GM20000 (cell line): ENCODE measurements around the gene CEP104.

Experiments used
- DNase-seq: peaks from one replicate; pipeline ENCODE4 v3.0.0; 2012; ENCODE audit warnings: low spot score
- TF ChIP-seq, protein P1 (sequence below): IDR thresholded peaks from 2 replicates; pipeline ENCODE4 v1.5.1; 2012; ENCODE audit warnings: mild to moderate bottlenecking, control low read depth; ENCODE audit errors: extremely low read depth, missing control alignments

CEP104 gene

GRCh38 chr1:3898994-3899753 is 42.2 kb upstream of the CEP104 start:
- TF ChIP-seq, protein P1, sequence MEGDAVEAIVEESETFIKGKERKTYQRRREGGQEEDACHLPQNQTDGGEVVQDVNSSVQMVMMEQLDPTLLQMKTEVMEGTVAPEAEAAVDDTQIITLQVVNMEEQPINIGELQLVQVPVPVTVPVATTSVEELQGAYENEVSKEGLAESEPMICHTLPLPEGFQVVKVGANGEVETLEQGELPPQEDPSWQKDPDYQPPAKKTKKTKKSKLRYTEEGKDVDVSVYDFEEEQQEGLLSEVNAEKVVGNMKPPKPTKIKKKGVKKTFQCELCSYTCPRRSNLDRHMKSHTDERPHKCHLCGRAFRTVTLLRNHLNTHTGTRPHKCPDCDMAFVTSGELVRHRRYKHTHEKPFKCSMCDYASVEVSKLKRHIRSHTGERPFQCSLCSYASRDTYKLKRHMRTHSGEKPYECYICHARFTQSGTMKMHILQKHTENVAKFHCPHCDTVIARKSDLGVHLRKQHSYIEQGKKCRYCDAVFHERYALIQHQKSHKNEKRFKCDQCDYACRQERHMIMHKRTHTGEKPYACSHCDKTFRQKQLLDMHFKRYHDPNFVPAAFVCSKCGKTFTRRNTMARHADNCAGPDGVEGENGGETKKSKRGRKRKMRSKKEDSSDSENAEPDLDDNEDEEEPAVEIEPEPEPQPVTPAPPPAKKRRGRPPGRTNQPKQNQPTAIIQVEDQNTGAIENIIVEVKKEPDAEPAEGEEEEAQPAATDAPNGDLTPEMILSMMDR = no peak
- DNase-seq = no peak

DNA sequence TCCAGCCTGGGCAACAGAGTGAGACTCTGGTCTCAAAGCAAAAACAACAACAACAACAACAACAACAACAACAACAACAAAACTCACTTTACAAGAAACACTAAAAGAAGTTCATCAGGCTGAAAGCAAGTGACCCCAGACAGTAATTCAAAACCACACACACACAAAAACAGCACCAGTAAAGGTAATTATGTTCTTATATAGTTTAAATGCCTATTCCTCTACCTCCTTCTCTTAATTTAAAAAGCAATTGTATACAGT is 41.4 kb upstream of the CEP104 start:
- TF ChIP-seq, protein P1 = no peak
- no peak for DNase-seq

GRCh38 chr1:3896396-3897000 is 39.5 kb upstream of the CEP104 start:
- DNase-seq = no peak
- TF ChIP-seq, protein P1 = no peak

GRCh38 chr1:3895951-3896325 is 38.9 kb upstream of the CEP104 start:
- TF ChIP-seq, protein P1 = no peak
- DNase-seq = no peak

DNA sequence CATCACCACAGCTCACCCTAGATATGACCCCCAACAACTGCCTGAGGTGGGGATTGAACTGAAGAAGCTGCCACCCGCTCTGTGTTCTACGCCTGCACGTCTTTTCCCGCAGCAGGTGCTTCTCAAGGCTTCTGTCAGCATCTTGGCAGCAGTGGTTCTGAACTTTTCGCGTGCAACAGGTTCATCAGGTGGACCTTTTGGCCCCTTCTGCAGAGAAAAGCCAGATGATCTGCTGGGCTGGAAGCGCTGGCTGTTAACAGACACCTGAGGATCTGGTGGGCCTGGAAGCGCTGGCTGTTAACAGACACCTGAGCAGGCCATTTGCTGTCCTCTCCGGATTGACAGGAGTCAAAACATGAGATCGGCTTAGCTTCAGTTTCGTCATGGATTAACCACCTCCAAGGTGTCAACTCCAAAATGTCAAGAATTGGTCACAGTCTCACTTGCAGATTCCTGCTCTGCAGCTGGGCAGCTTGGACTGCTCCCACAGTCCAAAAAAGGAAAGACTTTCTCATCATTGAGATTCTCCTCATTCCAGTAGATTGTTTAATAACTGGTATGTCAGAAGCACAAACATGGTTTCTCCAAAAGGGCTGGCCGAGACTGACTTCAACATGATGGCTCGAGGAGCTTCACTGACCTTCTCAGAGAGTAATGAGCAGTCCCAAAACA is 38.4 kb upstream of the CEP104 start:
- TF ChIP-seq, protein P1 = no peak
- DNase-seq = no peak

DNA sequence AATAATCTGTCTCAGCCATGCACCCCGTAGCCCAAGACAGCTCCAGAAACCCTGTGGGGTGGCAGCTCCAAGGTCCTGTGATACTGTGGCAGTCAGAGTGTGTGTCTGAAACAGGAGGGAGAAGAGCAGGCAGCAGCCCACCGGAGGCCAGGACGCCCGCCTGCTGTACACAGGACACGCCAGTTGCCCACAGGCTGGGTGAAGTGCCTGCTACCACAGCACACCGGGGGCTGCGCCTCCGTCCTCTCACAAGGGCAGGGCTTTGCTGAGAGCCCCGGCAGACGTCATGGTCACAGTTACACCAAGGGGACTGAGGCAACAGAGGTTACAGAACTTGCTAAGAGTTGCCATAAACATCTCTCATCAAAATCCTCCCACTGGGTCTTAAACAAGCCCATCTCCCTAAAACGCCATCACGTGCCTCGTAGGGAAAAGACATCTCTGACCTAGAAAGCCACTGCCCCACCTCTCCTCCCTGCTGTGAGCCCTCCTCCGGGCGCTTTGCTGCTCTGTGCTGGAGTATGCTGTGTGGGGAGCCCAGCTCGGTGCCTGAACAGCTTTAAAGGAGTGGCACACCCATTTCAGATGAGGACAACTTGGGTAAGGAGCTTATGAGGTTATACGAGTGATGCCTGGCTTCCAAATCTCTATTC is 37.7 kb upstream of the CEP104 start:
- TF ChIP-seq, protein P1 = no peak
- no peak for DNase-seq

DNA sequence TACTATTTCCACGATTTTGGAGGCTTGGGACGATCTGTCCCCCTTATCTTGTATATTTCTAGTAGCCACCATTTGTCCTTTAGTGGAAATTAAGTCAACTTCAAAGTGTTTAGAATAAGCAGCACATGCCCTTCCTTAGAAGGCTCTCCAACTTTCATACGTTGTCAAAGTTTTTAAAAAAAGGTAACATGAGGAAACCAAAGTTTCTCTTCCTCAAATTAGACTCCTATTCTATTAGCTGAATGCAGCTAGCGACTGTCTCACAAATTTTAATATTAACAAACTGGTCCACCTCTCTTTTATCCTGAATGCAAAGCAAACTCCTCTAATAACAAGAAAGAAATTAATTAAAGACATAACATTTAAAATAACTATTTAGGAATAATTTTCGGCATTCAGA is 36.2 kb upstream of the CEP104 start:
- TF ChIP-seq, protein P1 = no peak

More for the DNA sequence above, 36.2 kb upstream of the CEP104 start:
- no peak for DNase-seq
